Fibroblast of the aortic adventitia (primary cell): ENCODE data around the gene OXSR1. TPM values are rescaled to one million over a fixed set of nuclear protein-coding genes. Genes with fewer than 3 reads are reported as not detected.
"Not testable (repeated sequence)": the region's sequence is repeated elsewhere in the genome, so short reads cannot be mapped to it uniquely, and the experiment has no call there.

ENCODE experiments used
- DNase-seq: peaks from one replicate; pipeline ENCODE4 v3.0.0-alpha.2; 2010; ENCODE audit warnings: low read depth
- H3K4me3 ChIP-seq: 2 replicates; pipeline ENCODE4 v1.5.1; 2011; ENCODE audit warnings: low read depth, mild to moderate bottlenecking, control low read depth, low read length, moderate library complexity
- total RNA-seq: library from RNA; depleted of rRNA; stranded (reverse); fragments of >200 nt; gene quantifications from 2 replicates; pipeline ENCODE4 v1.2.3, GENCODE V29; 2012; ENCODE audit warnings: low replicate concordance
- TF ChIP-seq, protein P1 (sequence below): IDR thresholded peaks from 2 replicates; pipeline ENCODE4 v1.5.1; 2011; ENCODE audit warnings: mild to moderate bottlenecking, low read length, control low read depth, inconsistent platforms; ENCODE audit not compliant: insufficient read depth

OXSR1 gene
- total RNA-seq, 1 donor = 36.2 TPM

DNA sequence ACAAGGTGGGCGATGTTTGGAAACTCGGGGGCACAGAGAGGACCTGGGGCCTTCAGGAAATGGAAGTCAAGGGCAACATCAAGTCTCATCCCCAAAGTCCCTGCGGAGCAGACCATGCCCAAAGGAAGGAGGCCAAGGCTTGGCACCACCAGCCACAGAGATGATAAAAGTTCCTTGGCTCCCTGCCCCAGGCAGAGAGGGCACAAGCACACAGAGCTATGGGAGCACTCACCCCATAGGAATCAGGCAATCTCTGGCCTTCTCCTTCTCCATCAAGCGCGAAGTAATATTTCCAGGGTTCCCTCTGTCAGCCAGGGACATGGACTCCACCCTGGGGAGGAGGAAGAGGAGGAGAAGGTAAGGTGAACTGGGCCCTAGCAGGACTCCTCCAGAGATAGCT is 36.3 kb upstream of the OXSR1 start:
- H3K4me3 ChIP-seq = no peak overlapping the region
- DNase-seq = no peak
- TF ChIP-seq, protein P1, sequence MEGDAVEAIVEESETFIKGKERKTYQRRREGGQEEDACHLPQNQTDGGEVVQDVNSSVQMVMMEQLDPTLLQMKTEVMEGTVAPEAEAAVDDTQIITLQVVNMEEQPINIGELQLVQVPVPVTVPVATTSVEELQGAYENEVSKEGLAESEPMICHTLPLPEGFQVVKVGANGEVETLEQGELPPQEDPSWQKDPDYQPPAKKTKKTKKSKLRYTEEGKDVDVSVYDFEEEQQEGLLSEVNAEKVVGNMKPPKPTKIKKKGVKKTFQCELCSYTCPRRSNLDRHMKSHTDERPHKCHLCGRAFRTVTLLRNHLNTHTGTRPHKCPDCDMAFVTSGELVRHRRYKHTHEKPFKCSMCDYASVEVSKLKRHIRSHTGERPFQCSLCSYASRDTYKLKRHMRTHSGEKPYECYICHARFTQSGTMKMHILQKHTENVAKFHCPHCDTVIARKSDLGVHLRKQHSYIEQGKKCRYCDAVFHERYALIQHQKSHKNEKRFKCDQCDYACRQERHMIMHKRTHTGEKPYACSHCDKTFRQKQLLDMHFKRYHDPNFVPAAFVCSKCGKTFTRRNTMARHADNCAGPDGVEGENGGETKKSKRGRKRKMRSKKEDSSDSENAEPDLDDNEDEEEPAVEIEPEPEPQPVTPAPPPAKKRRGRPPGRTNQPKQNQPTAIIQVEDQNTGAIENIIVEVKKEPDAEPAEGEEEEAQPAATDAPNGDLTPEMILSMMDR = no peak

DNA sequence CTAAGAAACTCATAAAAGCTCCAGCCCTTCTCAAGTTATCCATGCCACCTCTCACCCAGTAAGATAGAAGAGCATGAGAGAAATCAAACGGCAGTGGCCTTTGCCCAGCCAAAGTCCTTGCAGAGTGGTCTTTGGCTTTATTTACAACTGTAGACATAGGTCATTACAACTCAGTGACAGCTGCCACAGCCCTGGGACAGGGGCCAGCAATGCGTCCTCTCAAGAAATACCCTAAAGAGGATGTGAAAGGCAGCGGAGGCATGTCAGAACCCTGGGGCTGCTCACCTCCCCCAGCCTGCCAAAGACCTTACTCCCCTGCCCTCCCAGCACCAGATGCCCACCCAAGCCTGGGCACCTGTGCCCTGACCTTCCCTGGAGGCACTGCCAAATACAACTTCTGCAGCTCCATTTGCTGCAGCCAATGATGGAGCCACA is 34.7 kb upstream of the OXSR1 start:
- TF ChIP-seq, protein P1 = no peak
- no peak overlapping the region for H3K4me3 ChIP-seq
- no peak for DNase-seq

DNA sequence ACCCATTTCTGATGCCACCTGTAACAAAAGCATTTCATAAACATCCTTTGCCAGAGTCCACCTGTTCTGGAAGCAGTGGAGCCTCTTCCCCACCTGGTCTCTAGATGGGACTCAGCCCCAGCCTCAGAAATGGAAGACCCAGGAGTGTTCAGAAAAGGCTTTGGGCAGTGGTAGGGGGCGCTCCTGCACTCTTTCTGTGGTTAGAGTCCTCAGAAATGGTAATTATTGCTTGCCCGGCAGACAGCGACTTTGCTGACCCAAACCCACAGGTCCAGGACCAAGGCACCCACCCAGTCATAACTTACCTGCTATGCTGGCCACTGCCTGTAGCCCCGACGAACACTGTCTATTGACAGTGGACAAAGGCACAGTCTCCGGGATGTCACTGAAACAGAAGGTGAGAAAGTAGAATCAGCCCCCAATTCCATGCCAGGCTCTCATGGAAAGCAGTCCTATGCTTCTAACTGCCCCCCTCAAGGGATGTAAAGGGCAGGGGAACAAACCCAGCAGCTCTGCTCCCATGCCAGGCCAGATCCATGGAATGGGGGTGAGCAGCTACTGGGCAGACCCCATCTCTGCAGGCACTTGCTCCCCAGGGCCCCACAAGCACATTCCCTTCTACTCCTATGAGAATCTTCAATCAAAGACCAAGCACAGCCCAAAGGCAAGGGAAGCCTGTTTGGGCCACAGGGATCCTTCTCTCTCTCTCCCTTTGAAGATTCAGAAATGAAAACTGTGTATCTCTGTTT is 33.5 kb upstream of the OXSR1 start:
- TF ChIP-seq, protein P1 = peak; percentile 65
- H3K4me3 ChIP-seq = no peak overlapping the region
- peak; percentile 42 for DNase-seq

DNA sequence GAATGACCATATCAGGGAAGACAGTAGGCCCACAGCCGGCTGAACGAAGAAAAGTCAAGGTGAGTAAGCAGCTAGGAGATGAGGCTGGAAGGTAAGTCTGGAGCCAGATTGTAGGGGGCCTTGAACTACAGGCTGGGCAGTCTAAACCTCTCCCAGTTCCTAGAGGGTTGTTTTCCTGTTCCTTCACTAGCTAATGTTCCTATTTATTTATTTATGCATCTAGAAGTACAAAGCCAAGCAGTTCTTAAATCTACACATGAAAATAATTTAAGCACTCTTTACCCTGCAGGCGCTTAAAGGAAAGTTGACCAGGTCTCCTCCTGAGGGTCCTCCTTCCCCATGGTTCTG is 32.2 kb upstream of the OXSR1 start:
- no peak for DNase-seq
- no peak overlapping the region for H3K4me3 ChIP-seq
- TF ChIP-seq, protein P1 = no peak

DNA sequence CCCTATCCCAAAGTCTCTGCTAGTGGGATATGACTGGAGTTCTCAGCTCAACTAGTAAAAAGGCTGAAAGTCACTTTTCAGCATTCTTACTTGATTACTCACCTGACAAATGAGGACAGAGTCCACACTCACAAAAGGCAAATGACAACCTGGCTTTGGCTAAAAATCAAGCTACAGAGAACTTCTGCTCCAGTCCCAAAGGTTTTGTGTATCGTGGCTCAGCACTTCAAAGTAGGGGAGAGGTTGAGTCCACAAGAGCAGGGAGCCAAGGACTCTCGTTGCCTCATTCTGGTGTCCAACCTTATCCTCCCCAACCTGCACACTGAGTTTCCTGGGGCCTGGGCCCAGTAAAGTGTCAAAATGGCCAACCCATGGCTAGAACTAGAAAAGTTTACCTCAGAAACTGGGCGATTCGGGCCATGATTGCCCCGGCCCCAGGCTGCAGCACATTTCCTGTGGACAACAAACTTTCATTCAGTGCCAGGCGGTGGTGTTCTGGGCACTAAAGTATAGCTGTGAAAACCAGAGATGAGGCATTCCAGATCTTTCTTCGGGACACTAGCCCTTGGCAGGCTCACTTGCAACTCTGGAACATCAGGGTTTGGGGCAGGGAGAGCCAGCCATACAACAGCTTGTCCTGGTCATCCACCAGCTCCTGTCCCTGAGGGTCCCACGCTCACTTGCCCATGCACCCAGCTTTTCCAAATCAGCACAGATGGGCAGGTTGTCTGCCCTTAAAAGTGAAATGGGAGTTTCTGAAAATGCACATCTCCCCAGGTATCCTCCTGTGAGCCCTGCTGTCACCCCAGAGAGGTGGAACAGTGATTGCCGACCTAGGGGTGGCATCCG is 31.6 kb upstream of the OXSR1 start:
- no peak overlapping the region for H3K4me3 ChIP-seq
- TF ChIP-seq, protein P1 = no peak
- DNase-seq = no peak

DNA sequence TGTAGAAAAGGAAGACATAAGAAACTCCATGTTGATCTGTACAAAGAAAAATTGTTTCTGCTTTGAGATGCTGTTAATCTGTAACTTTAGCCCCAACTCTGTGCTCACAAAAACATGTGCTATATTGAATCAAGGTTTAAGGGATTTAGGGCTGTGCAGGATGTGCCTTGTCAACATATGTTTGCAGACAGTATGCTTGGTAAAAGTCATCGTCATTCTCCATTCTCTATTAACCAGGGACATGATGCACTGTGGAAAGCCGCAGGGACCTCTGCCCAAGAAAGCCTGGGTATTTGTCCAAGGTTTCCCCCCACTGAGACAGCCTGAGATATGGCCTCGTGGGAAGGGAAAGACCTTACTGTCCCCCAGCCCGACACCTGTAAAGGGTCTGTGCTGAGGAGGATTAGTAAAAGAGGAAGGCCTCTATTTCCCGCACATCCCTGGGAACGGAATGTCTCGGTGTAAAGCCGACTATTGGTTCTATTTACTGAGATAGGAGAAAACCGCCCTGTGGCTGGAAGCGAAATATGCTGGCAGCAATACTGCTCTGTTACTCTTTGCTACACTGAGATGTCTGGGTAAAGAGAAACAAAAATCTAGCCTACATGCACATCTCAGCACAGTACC is 30.7 kb upstream of the OXSR1 start:
- H3K4me3 ChIP-seq, DNase-seq: not testable (repeated sequence)

DNA sequence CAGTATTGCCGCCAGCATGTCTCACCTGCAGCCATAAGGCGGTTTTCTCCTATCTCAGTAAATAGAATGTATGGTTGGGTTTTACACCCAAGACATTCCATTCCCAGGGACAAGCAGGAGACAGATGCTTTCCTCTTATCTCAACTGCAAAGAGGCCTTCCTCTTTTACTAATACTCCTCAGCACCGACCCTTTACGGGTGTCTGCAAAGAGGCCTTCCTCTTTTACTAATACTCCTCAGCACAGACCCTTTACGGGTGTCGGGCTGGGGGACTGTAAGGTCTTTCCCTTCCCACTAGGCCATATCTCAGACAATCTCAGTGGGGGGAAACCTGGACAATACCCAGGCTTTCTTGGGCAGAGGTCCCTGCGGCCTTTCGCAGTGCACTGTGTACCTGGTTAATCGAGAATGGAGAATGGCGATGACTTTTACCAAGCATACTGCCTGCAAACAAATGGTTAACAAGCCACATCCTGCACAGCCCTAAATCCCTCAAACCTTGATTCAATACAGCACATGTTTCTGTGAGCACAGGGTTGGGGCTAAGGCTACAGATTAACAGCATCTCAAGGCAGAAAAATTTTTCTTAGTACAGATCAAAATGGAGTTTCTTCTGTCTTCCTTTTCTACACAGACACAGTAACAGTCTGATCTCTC is 29.6 kb upstream of the OXSR1 start:
- not testable (repeated sequence) for DNase-seq
- H3K4me3 ChIP-seq = peak overlapping the region; percentile 89
